NCI-H226 (cell line): ENCODE data around the gene PRM3.

Experiments used
- DNase-seq: peaks from one replicate; pipeline ENCODE4 v3.0.0-alpha.2; 2015

Gene PRM3

GRCh38 chr16:11242658-11243057, 30.8 kb downstream of the PRM3 start:
- DNase-seq: no peak

GRCh38 chr16:11241480-11242204, 31.8 kb downstream of the PRM3 start:
- DNase-seq: no peak

GRCh38 chr16:11240636-11241473, 32.6 kb downstream of the PRM3 start:
- no peak for DNase-seq

GRCh38 chr16:11239644-11240632, 33.5 kb downstream of the PRM3 start:
- DNase-seq: no peak

GRCh38 chr16:11238272-11239202, 34.9 kb downstream of the PRM3 start:
- DNase-seq: no peak

GRCh38 chr16:11236461-11237254, 36.8 kb downstream of the PRM3 start:
- no peak for DNase-seq

GRCh38 chr16:11235703-11235991, 37.8 kb downstream of the PRM3 start:
- DNase-seq: no peak

GRCh38 chr16:11234884-11235702, 38.3 kb downstream of the PRM3 start:
- DNase-seq: no peak

- no peak for DNase-seq
Observed at GRCh38 chr16:11233727-11234376, 39.6 kb downstream of the PRM3 start.

- DNase-seq: no peak
Observed at GRCh38 chr16:11232852-11233726, 40.3 kb downstream of the PRM3 start.

- DNase-seq: no peak
Observed at GRCh38 chr16:11232302-11232851, 41.1 kb downstream of the PRM3 start.

- DNase-seq: no peak
Observed at GRCh38 chr16:11231367-11231970, 42.0 kb downstream of the PRM3 start.

- DNase-seq: no peak
Observed at GRCh38 chr16:11229906-11230305, 43.5 kb downstream of the PRM3 start.

GRCh38 chr16:11229432-11229831, 44.0 kb downstream of the PRM3 start:
- no peak for DNase-seq

GRCh38 chr16:11225677-11226549, 47.5 kb downstream of the PRM3 start:
- DNase-seq: no peak

GRCh38 chr16:11224894-11225676, 48.3 kb downstream of the PRM3 start:
- no peak for DNase-seq
